Suppressor macrophage treated with lipopolysaccharide for 4 hours (primary cell): ENCODE measurements around the gene KCNV2.
A peak's percentile ranks its signal among the peaks of the same experiment; 100 is the strongest.
"Not testable (repeated sequence)": the region's sequence is repeated elsewhere in the genome, so short reads cannot be mapped to it uniquely, and the experiment has no call there.

Experiments used
- DNase-seq: peaks from one replicate; pipeline ENCODE4 v3.0.0-alpha.2; 2020

KCNV2 gene

GRCh38 chr9:2717385-2717784, at the start of gene KCNV2:
TSS of gene KCNV2 (plus strand) at chr9:2717510. CDS start at chr9:2717740, 230 bp downstream.
- no peak for DNase-seq

GRCh38 chr9:2673161-2673560, 44.1 kb upstream of the KCNV2 start:
- no peak for DNase-seq

GRCh38 chr9:2674141-2674824, 43.0 kb upstream of the KCNV2 start:
- DNase-seq = no peak

GRCh38 chr9:2675834-2676233, 41.5 kb upstream of the KCNV2 start:
- DNase-seq = no peak

GRCh38 chr9:2676466-2676865, 40.8 kb upstream of the KCNV2 start:
- no peak for DNase-seq

- no peak for DNase-seq
Measured at GRCh38 chr9:2677915-2678889, 39.1 kb upstream of the KCNV2 start.

- no peak for DNase-seq
Measured at GRCh38 chr9:2679011-2679410, 38.3 kb upstream of the KCNV2 start.

GRCh38 chr9:2681981-2682380, 35.3 kb upstream of the KCNV2 start:
- no peak for DNase-seq

GRCh38 chr9:2686911-2687310, 30.4 kb upstream of the KCNV2 start:
- DNase-seq = no peak

- DNase-seq = no peak
Measured at GRCh38 chr9:2688636-2689035, 28.7 kb upstream of the KCNV2 start.

GRCh38 chr9:2691212-2691611, 26.1 kb upstream of the KCNV2 start:
- no peak for DNase-seq

GRCh38 chr9:2691626-2692025, 25.7 kb upstream of the KCNV2 start:
- no peak for DNase-seq

- no peak for DNase-seq
Measured at GRCh38 chr9:2693056-2693455, 24.3 kb upstream of the KCNV2 start.

GRCh38 chr9:2697492-2697891, 19.8 kb upstream of the KCNV2 start:
- DNase-seq = no peak

- no peak for DNase-seq
Measured at GRCh38 chr9:2700398-2700797, 16.9 kb upstream of the KCNV2 start.

- DNase-seq = no peak
Measured at GRCh38 chr9:2700909-2701550, 16.3 kb upstream of the KCNV2 start.

- peak; percentile 28 for DNase-seq
Measured at GRCh38 chr9:2704504-2704903, 12.8 kb upstream of the KCNV2 start.

- not testable (repeated sequence) for DNase-seq
Measured at GRCh38 chr9:2707256-2707655, 10.1 kb upstream of the KCNV2 start.

GRCh38 chr9:2709645-2710101, 7.6 kb upstream of the KCNV2 start:
- no peak for DNase-seq

- DNase-seq = no peak
Measured at GRCh38 chr9:2711716-2712115, 5.6 kb upstream of the KCNV2 start.

- no peak for DNase-seq
Measured at GRCh38 chr9:2718001-2718697, 839 bp downstream of the KCNV2 start.

GRCh38 chr9:2718698-2719033, 1.4 kb downstream of the KCNV2 start:
- DNase-seq = no peak

GRCh38 chr9:2720179-2720654, 2.9 kb downstream of the KCNV2 start:
- peak; percentile 2 for DNase-seq
